Esophagus (tissue), 2 donors: ENCODE results near the gene PHKG2. TPM values are rescaled to one million over a fixed set of nuclear protein-coding genes. Genes with fewer than 3 reads are reported as not detected.
A peak's percentile ranks its signal among the peaks of the same experiment; 100 is the strongest.
"Not testable (repeated sequence)": the region's sequence is repeated elsewhere in the genome, so short reads cannot be mapped to it uniquely, and the experiment has no call there.

Source experiments
- H3K27ac ChIP-seq, 2 donors: one replicate each; pipeline ENCODE4 v1.5.1; 2013; ENCODE audit warnings: low read depth in 2 of 2, mild to moderate bottlenecking in 2 of 2, inconsistent platforms in 1 of 2, low read length in 1 of 2, moderate library complexity in 1 of 2
- H3K27me3 ChIP-seq, 2 donors: one replicate each; pipeline ENCODE4 v1.6.1; 2013; ENCODE audit warnings: low read length in 2 of 2, control low read depth in 1 of 2, mild to moderate bottlenecking in 1 of 2; ENCODE audit not compliant: insufficient read depth in 2 of 2, control insufficient read depth in 1 of 2
- H3K36me3 ChIP-seq, 2 donors: one replicate each; pipeline ENCODE4 v1.6.1; 2013; ENCODE audit warnings: low read length in 1 of 2; ENCODE audit not compliant: control insufficient read depth in 2 of 2, insufficient read depth in 2 of 2
- H3K4me1 ChIP-seq, 2 donors: one replicate each; pipeline ENCODE4 v1.6.1; 2013; ENCODE audit warnings: low read length in 1 of 2; ENCODE audit not compliant: control insufficient read depth in 2 of 2, insufficient read depth in 2 of 2
- H3K4me3 ChIP-seq, 2 donors: one replicate each; pipeline ENCODE4 v1.5.1; 2013; ENCODE audit warnings: low read length in 2 of 2, mild to moderate bottlenecking in 2 of 2, low read depth in 1 of 2, moderate library complexity in 1 of 2
- H3K9me3 ChIP-seq, 2 donors: one replicate each; pipeline ENCODE4 v1.6.1; 2013; ENCODE audit warnings: mild to moderate bottlenecking in 2 of 2, low read depth in 1 of 2, low read length in 1 of 2, moderate library complexity in 1 of 2; ENCODE audit not compliant: control insufficient read depth in 2 of 2, insufficient read depth in 1 of 2
- WGBS, 2 donors: extraction: QIAGEN DNeasy Blood & Tissue Kit; methylation state at CpG; one replicate each; pipeline ENCODE4 v1.1.7; 2013; 5-methylcytosine and 5-hydroxymethylcytosine counted together
- polyA plus RNA-seq, 2 donors: library from polyadenylated mRNA; stranded (reverse); fragments of 200-250 nt; gene quantifications; one replicate each; pipeline ENCODE4 v1.2.3, GENCODE V29; 2013
- donor health status: healthy with polysubstance abuse.
- donor health status: Bipolar disorder and iron deficiency.

PHKG2 gene
- polyA plus RNA-seq: 10 to 100 TPM; 23.2 to 34.8 TPM

DNA sequence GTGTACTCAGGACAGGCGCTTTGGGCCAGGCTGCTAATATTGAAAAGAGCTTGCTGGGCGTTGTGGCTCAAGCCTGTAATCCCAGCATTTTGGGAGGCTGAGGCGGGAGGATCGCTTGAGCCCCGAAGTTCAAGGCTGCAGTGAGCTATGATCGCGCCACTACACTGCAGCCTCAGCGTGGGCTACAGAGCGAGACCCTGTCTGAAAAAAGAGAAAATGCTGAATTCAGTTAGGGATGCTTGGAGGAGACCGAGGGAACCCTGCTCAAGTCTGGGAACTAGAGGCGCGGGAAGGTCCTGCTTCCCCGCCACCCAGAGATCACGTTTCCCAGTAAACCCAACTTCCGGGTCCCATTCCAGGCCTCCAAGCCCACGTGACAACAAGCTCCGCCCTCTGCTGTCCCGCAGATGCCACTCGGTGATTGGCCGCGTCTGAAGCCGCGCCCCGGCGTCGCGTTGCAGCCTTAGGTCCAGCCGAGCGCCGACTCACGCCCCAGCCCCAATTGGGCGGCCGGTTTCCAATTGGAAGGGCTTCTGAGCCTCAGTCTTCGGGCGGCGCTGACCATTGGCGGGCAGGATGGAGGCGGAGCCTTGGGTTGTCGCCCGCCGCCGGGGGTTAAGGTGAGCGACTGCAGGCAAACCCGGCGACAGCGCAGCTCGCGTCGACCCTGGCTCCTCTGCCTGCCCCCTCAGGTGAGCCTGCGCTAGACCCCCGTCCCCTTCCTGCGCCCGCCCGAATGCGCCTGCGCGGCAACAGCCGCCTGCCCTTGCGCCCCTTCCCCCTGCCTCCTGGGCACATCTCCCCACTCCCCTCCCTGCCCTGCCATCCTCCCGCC lies at the start of gene PHKG2:
Gene PHKG2, plus strand, starts transcription at position 627 of the 835 bp plus-strand sequence. CDS start 396 bp downstream, outside the sequence.
- peak within 1 kb of the TSS; percentile 83 to 90 for H3K27ac ChIP-seq
- no peaks in the 10 kb centered on the region for H3K27me3 ChIP-seq
- WGBS, 2 donors: 4% methylated on average over 42 to 60 of the region's 60 CpGs
- H3K4me3 ChIP-seq: peak within 1 kb of the TSS; percentile 65 to 77
- H3K36me3 ChIP-seq: peaks cover 7 to 19% of the 10 kb centered on the region in 2 donors
- H3K4me1 ChIP-seq: peaks cover 0 to 8% of the 10 kb centered on the region in 2 donors
- no peaks in the 10 kb centered on the region for H3K9me3 ChIP-seq

- Histone ChIP-seq H3K9me3 (no peaks in the 10 kb centered on the region), H3K27me3 (no peaks in the 10 kb centered on the region), H3K36me3 (peaks cover 6 to 14% of the 10 kb centered on the region in 2 donors), H3K4me1 (no peaks in the 10 kb centered on the region), H3K4me3 (peak within 1 kb of the TSS; percentile 80 to 100), H3K27ac (peak within 1 kb of the TSS; percentile 99 to 100)
- 1% methylated on average over 57 of the region's 57 CpGs for WGBS, 2 donors
Observed at GRCh38 chr16:30698816-30699614, 49.2 kb upstream of the PHKG2 start, which contains the start of gene SRCAP. TSS of gene SRCAP (plus strand) at chr16:30699171. CDS start at chr16:30700825, 1,654 bp downstream.

DNA sequence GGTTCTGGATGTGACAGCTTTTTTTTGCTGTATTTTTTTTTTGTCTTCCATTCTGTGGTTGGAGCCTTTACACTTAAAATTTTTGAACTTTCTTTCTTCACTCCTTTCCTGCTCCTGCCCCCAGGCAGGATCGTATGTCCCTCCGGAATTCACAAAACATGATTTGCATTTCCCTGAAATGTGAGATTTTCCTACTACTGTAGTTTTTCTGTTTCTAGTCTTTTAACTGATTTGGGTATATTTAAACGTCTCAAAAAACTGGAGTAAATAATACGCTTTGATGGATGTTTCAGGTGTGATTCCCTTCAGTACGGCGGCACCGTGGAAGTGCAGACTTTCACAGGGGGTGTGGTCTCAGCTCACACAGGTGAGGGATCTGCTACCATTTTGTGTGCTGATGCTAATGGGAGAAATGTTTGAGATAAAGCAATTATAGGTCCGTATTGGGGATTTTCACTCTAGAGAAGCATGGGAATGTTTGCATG lies 48.6 kb upstream of the PHKG2 start:
- Histone ChIP-seq H3K4me3 (peak overlapping the region; percentile 80 to 100), H3K4me1 (no peaks in the 10 kb centered on the region), H3K36me3 (peaks cover 10 to 19% of the 10 kb centered on the region in 2 donors), H3K9me3 (no peaks in the 10 kb centered on the region), H3K27ac (peak overlapping the region; percentile 99 to 100), H3K27me3 (no peaks in the 10 kb centered on the region)
- WGBS, 2 donors: 24 to 26% methylated on average over 8 of the region's 8 CpGs

GRCh38 chr16:30700491-30700890 lies 47.7 kb upstream of the PHKG2 start:
- H3K36me3 ChIP-seq: peaks cover 11 to 24% of the 10 kb centered on the region in 2 donors
- no peak overlapping the region for H3K4me3 ChIP-seq
- no peaks in the 10 kb centered on the region for H3K4me1 ChIP-seq
- H3K27me3 ChIP-seq: no peaks in the 10 kb centered on the region
- no peak overlapping the region for H3K27ac ChIP-seq
- WGBS, 2 donors: 61 to 67% methylated on average over 9 of the region's 9 CpGs
- H3K9me3 ChIP-seq: no peaks in the 10 kb centered on the region

- Histone ChIP-seq H3K36me3 (peaks cover 11 to 28% of the 10 kb centered on the region in 2 donors), H3K27ac (no peak overlapping the region), H3K4me1 (no peaks in the 10 kb centered on the region), H3K4me3 (no peak overlapping the region), H3K27me3 (no peaks in the 10 kb centered on the region), H3K9me3 (no peaks in the 10 kb centered on the region)
- WGBS, 2 donors: 86 to 89% methylated on average over 5 of the region's 5 CpGs
Observed at GRCh38 chr16:30700971-30701370, 47.3 kb upstream of the PHKG2 start.

DNA sequence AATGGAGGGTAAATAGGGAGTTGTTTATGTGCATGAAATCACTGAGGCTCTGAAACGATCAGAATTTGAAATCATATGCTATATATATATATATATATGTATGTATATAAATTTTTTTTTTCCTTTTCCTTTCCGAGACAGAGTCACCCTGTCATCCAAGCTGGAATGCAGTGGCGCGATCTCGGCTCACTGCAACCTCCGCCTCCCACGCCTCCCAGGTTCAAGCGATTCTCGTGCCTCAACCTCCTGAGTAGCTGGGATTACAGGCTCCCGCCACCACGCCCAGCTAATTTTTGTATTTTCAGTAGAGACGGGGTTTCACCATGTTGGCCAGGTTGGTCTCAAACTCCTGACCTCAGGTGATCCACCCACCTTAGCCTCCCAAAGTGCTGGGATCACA lies 45.2 kb upstream of the PHKG2 start:
- H3K9me3 ChIP-seq, H3K27me3 ChIP-seq, H3K4me1 ChIP-seq, H3K27ac ChIP-seq, H3K4me3 ChIP-seq: not testable (repeated sequence)
- H3K36me3 ChIP-seq: peaks cover 18 to 42% of the 10 kb centered on the region in 2 donors
- WGBS, 2 donors: 92 to 94% methylated on average over 12 of the region's 12 CpGs

- H3K36me3 ChIP-seq: peaks cover 18 to 47% of the 10 kb centered on the region in 2 donors
- no peak overlapping the region for H3K27ac ChIP-seq
- WGBS, 2 donors: 95 to 96% methylated on average over 10 of the region's 10 CpGs
- H3K27me3 ChIP-seq: no peaks in the 10 kb centered on the region
- H3K4me1 ChIP-seq: no peaks in the 10 kb centered on the region
- H3K9me3 ChIP-seq: no peaks in the 10 kb centered on the region
- no peak overlapping the region for H3K4me3 ChIP-seq
Observed at GRCh38 chr16:30703971-30704370, 44.3 kb upstream of the PHKG2 start.

GRCh38 chr16:30706046-30706445 lies 42.2 kb upstream of the PHKG2 start:
- Histone ChIP-seq H3K27me3 (no peaks in the 10 kb centered on the region), H3K4me3 (no peak overlapping the region), H3K27ac (no peak overlapping the region), H3K36me3 (peaks cover 28 to 61% of the 10 kb centered on the region in 2 donors), H3K4me1 (no peaks in the 10 kb centered on the region), H3K9me3 (no peaks in the 10 kb centered on the region)
- WGBS, 2 donors: 93% methylated on average over 6 of the region's 6 CpGs

GRCh38 chr16:30710971-30711370 lies 37.3 kb upstream of the PHKG2 start:
- Histone ChIP-seq H3K9me3 (no peaks in the 10 kb centered on the region), H3K27me3 (no peaks in the 10 kb centered on the region), H3K36me3 (peaks cover 36 to 64% of the 10 kb centered on the region in 2 donors), H3K27ac (no peak overlapping the region), H3K4me1 (peaks cover 0 to 4% of the 10 kb centered on the region in 2 donors), H3K4me3 (no peak overlapping the region)
- WGBS, 2 donors: 97 to 98% methylated on average over 4 of the region's 4 CpGs
